Esophagus squamous epithelium (tissue), 4 donors: ENCODE measurements around the gene SINHCAF.
"Not testable (repeated sequence)": the region's sequence is repeated elsewhere in the genome, so short reads cannot be mapped to it uniquely, and the experiment has no call there.

ENCODE experiments used
- CTCF ChIP-seq, 6 experiments: fragments of 450-650 bp in 4 of 6; fragments of 200-600 bp in 2 of 6; sonication (generic) in 2 of 6; IDR thresholded peaks; one replicate each; pipeline ENCODE4 v1.5.1; 2016 to 2019; ENCODE audit warnings: antibody characterized with exemption in 6 of 6, mild to moderate bottlenecking in 4 of 6, moderate library complexity in 4 of 6
- POLR2A ChIP-seq, 4 donors: fragments of 450-650 bp; IDR thresholded peaks; one replicate each; pipeline ENCODE4 v1.6.1; 2017; ENCODE audit warnings: antibody characterized with exemption in 4 of 4, mild to moderate bottlenecking in 4 of 4, moderate library complexity in 3 of 4

- TF ChIP-seq CTCF, POLR2A (IDR thresholded peaks at IDR 0.05): not testable (repeated sequence)
Observed at GRCh38 chr12:31238333-31238732, 87.6 kb downstream of the SINHCAF start.
